Gastrocnemius medialis (tissue), 4 donors: ENCODE data around the gene DZIP3.

ENCODE experiments used
- POLR2A ChIP-seq, 2 donors: fragments of 450-650 bp; IDR thresholded peaks; one replicate each; pipeline ENCODE4 v1.6.1; 2017; ENCODE audit warnings: antibody characterized with exemption in 2 of 2, mild to moderate bottlenecking in 2 of 2, moderate library complexity in 2 of 2
- TF ChIP-seq, protein P1 (sequence below), 5 experiments: fragments of 450-650 bp in 3 of 5; fragments of 200-600 bp in 2 of 5; sonication (generic) in 2 of 5; IDR thresholded peaks in 4 of 5; conservative IDR thresholded peaks in 1 of 5; 1 replicate in 4 of 5; 2 replicates in 1 of 5; pipeline ENCODE4 v1.5.1; 2016 to 2019; ENCODE audit warnings: antibody characterized with exemption in 5 of 5, mild to moderate bottlenecking in 3 of 5, moderate library complexity in 3 of 5

DNA sequence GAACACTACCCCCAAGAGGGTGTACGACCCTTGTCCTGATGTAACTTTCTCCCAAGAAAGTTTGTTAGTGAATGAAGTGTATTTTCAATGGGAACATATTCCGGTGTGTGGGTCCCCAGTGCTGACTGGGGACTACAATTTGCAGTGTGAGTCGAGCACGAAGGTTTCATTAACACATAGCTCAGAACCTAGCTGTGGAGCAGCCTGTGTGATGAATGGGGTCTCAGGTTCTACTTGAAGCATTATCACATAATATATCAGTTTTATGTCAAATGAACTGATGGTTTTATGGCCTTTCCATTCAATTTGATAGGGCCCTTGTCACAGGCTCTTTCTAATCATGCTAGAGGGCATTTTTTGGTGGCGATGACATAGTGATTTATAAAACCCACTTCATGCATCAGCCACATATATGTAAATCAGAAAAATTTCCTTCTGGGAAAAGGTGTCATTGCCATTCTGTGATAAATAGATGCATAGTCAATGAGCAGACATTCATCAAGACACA lies 123.5 kb downstream of the DZIP3 start:
- TF ChIP-seq, protein P1, sequence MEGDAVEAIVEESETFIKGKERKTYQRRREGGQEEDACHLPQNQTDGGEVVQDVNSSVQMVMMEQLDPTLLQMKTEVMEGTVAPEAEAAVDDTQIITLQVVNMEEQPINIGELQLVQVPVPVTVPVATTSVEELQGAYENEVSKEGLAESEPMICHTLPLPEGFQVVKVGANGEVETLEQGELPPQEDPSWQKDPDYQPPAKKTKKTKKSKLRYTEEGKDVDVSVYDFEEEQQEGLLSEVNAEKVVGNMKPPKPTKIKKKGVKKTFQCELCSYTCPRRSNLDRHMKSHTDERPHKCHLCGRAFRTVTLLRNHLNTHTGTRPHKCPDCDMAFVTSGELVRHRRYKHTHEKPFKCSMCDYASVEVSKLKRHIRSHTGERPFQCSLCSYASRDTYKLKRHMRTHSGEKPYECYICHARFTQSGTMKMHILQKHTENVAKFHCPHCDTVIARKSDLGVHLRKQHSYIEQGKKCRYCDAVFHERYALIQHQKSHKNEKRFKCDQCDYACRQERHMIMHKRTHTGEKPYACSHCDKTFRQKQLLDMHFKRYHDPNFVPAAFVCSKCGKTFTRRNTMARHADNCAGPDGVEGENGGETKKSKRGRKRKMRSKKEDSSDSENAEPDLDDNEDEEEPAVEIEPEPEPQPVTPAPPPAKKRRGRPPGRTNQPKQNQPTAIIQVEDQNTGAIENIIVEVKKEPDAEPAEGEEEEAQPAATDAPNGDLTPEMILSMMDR (IDR thresholded peaks at IDR 0.05 in 4 of 5, conservative IDR thresholded peaks at IDR 0.05 in 1 of 5) = no peak
- TF ChIP-seq POLR2A (IDR thresholded peaks at IDR 0.05) = no peak
